Hepatocyte (in vitro differentiated cells): ENCODE measurements around the gene MBTPS2. TPM values are rescaled to one million over a fixed set of nuclear protein-coding genes. Genes with fewer than 3 reads are reported as not detected.

Source experiments
- DNase-seq: peaks from one replicate; pipeline ENCODE4 v3.0.0-alpha.2; 2016; ENCODE audit warnings: low spot score
- H2AFZ ChIP-seq: fragments of 200-600 bp; sonication (generic); 2 replicates; pipeline ENCODE4 v1.6.0; 2016; ENCODE audit warnings: antibody characterized with exemption, mild to moderate bottlenecking
- H3K27ac ChIP-seq: fragments of 200-600 bp; sonication (generic); 2 replicates; pipeline ENCODE4 v1.5.1; 2016; ENCODE audit warnings: mild to moderate bottlenecking
- H3K27me3 ChIP-seq: fragments of 200-600 bp; sonication (generic); 2 replicates; pipeline ENCODE4 v1.6.1; 2016
- H3K36me3 ChIP-seq: fragments of 200-600 bp; sonication (generic); replicated peaks from 2 replicates; pipeline ENCODE4 v1.5.1; 2016; ENCODE audit warnings: low read depth; ENCODE audit not compliant: insufficient read depth
- H3K4me1 ChIP-seq: fragments of 200-600 bp; sonication (generic); 2 replicates; pipeline ENCODE4 v1.5.1; 2016; ENCODE audit warnings: mild to moderate bottlenecking, moderate library complexity; ENCODE audit not compliant: insufficient read depth
- H3K4me2 ChIP-seq: fragments of 200-600 bp; sonication (generic); 2 replicates; pipeline ENCODE4 v1.6.0; 2016
- H3K4me3 ChIP-seq: fragments of 200-600 bp; sonication (generic); 2 replicates; pipeline ENCODE4 v1.5.1; 2016; ENCODE audit warnings: mild to moderate bottlenecking
- H3K79me2 ChIP-seq: fragments of 200-600 bp; sonication (generic); 2 replicates; pipeline ENCODE4 v1.6.0; 2017; ENCODE audit warnings: mild to moderate bottlenecking
- H3K9me2 ChIP-seq: fragments of 200-600 bp; sonication (generic); replicated peaks from 2 replicates; pipeline ENCODE4 v1.6.0; 2017; ENCODE audit warnings: mild to moderate bottlenecking; ENCODE audit not compliant: insufficient read depth
- H3K9me3 ChIP-seq: fragments of 200-600 bp; sonication (generic); 2 replicates; pipeline ENCODE4 v1.5.1; 2016; ENCODE audit warnings: low read depth, mild to moderate bottlenecking
- H4K20me1 ChIP-seq: fragments of 200-600 bp; sonication (generic); 2 replicates; pipeline ENCODE4 v1.6.0; 2016; ENCODE audit warnings: mild to moderate bottlenecking; ENCODE audit not compliant: insufficient read depth, poor library complexity, severe bottlenecking
- EZH2 ChIP-seq: fragments of 200-600 bp; sonication (generic); IDR thresholded peaks from 2 replicates; pipeline ENCODE4 v1.6.1; 2016; ENCODE audit warnings: antibody characterized with exemption, mild to moderate bottlenecking, borderline replicate concordance
- EZH2phosphoT487 ChIP-seq: fragments of 200-600 bp; sonication (generic); IDR thresholded peaks from one replicate; pipeline ENCODE4 v1.6.1; 2018; ENCODE audit warnings: antibody characterized with exemption, mild to moderate bottlenecking, low read depth, moderate library complexity; ENCODE audit not compliant: unreplicated experiment, severe bottlenecking
- WGBS: methylation state at CpG from one replicate; pipeline ENCODE4 v1.1.6; 2016; ENCODE audit warnings: low lambda C conversion rate; ENCODE audit errors: missing lambda C conversion rate; 5-methylcytosine and 5-hydroxymethylcytosine counted together
- polyA plus RNA-seq: library from polyadenylated mRNA; unstranded; fragments of >200 nt; fragmentation: Nextera tagmentation; extraction: Ambion mirVana; gene quantifications from 2 replicates; pipeline ENCODE4 v1.2.1, GENCODE V29; 2016
- small RNA-seq: library from RNA; depleted of rRNA; stranded (forward); fragments of <200 nt; gene quantifications from one replicate; pipeline ENCODE3, GENCODE V24; 2014
- total RNA-seq: library from RNA; depleted of rRNA; stranded (reverse); fragments of >200 nt; gene quantifications from 2 replicates; pipeline ENCODE4 v1.2.3, GENCODE V29; 2014
- TF ChIP-seq, protein P1 (sequence below): fragments of 200-600 bp; sonication (generic); IDR thresholded peaks from 2 replicates; pipeline ENCODE4 v1.5.1; 2016; ENCODE audit warnings: antibody characterized with exemption, mild to moderate bottlenecking; ENCODE audit not compliant: poor library complexity

The MBTPS2 gene
- total and polyA plus RNA-seq, 2 experiments from 2014 or later = 18.4 to 19.9 TPM

DNA sequence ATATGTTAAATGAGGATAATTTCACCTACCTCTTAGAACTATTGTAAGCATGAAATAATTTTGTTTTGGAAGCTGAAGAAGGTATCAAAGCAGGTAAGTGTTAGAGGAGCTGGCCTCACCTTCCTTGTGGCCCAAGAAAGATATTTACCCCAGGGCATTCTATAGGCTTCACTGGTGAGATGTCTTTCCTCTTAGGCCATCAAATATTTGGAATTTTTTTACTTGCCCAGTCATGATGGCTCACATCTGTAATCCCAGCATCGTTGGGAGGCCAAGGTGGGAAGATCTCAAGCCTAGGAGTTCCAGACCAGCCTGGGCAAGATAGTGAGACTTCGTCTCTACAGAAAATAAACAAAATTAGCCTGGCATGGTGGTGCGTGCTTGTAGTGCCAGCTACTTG, 95.0 kb downstream of the MBTPS2 start:
- H2AFZ ChIP-seq = no peak overlapping the region
- DNase-seq = no peak
- H3K4me1 ChIP-seq = no peaks in the 10 kb centered on the region
- H3K9me2 ChIP-seq = no peaks in the 10 kb centered on the region
- TF ChIP-seq EZH2phosphoT487 = no peak
- no peak for TF ChIP-seq EZH2
- TF ChIP-seq, protein P1, sequence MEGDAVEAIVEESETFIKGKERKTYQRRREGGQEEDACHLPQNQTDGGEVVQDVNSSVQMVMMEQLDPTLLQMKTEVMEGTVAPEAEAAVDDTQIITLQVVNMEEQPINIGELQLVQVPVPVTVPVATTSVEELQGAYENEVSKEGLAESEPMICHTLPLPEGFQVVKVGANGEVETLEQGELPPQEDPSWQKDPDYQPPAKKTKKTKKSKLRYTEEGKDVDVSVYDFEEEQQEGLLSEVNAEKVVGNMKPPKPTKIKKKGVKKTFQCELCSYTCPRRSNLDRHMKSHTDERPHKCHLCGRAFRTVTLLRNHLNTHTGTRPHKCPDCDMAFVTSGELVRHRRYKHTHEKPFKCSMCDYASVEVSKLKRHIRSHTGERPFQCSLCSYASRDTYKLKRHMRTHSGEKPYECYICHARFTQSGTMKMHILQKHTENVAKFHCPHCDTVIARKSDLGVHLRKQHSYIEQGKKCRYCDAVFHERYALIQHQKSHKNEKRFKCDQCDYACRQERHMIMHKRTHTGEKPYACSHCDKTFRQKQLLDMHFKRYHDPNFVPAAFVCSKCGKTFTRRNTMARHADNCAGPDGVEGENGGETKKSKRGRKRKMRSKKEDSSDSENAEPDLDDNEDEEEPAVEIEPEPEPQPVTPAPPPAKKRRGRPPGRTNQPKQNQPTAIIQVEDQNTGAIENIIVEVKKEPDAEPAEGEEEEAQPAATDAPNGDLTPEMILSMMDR = no peak
- H3K79me2 ChIP-seq = no peaks in the 10 kb centered on the region
- no peaks in the 10 kb centered on the region for H3K36me3 ChIP-seq
- no peaks in the 10 kb centered on the region for H3K27me3 ChIP-seq
- H3K4me3 ChIP-seq = no peak overlapping the region
- no peak overlapping the region for H3K4me2 ChIP-seq
- no peak overlapping the region for H3K27ac ChIP-seq
- no peaks in the 10 kb centered on the region for H3K9me3 ChIP-seq
- 69% methylated on average over 3 of the region's 3 CpGs for WGBS
- no peaks in the 10 kb centered on the region for H4K20me1 ChIP-seq

Small RNAs within 50 kb of the gene (small RNA-seq; reads per million reads assigned to genes)
- gene U73479.1 = not detected

Other genes with a start within 250 kb of the MBTPS2 start
- gene KLHL34, start 181.3 kb upstream of the MBTPS2 start, total RNA-seq = not detected in 2 replicates
- gene KLHL34, start 181.3 kb upstream of the MBTPS2 start, polyA plus RNA-seq = not detected in 2 replicates
- gene SMPX, start 81.5 kb upstream of the MBTPS2 start, total RNA-seq = 0.64 and 1.4 TPM in 2 replicates
- gene SMPX, start 81.5 kb upstream of the MBTPS2 start, polyA plus RNA-seq = 3.0 and 4.1 TPM in 2 replicates
- 1.5 and 2.4 TPM in 2 replicates for gene YY2, start 16.4 kb downstream of the MBTPS2 start, total RNA-seq
- 1.1 and 1.2 TPM in 2 replicates for gene YY2, start 16.4 kb downstream of the MBTPS2 start, polyA plus RNA-seq
- 62.3 and 70.1 TPM in 2 replicates for gene SMS, start 101.1 kb downstream of the MBTPS2 start, total RNA-seq
- 76.6 and 80.9 TPM in 2 replicates for gene SMS, start 101.1 kb downstream of the MBTPS2 start, polyA plus RNA-seq
- gene PHEX, start 192.7 kb downstream of the MBTPS2 start, total RNA-seq = 0.27 and 0.84 TPM in 2 replicates
- gene PHEX, start 192.7 kb downstream of the MBTPS2 start, polyA plus RNA-seq = 0.05 and 0.16 TPM in 2 replicates